ENCODE measurements around the gene CBFA2T3.
"Not testable (repeated sequence)": the region's sequence is repeated elsewhere in the genome, so short reads cannot be mapped to it uniquely, and the experiment has no call there.

Gene CBFA2T3

GRCh38 chr16:88910284-88911135, 66.5 kb downstream of the CBFA2T3 start:
- DNase-seq (ENCODE audit: low spot score): no peak
- FAIRE-seq: no peak

DNA sequence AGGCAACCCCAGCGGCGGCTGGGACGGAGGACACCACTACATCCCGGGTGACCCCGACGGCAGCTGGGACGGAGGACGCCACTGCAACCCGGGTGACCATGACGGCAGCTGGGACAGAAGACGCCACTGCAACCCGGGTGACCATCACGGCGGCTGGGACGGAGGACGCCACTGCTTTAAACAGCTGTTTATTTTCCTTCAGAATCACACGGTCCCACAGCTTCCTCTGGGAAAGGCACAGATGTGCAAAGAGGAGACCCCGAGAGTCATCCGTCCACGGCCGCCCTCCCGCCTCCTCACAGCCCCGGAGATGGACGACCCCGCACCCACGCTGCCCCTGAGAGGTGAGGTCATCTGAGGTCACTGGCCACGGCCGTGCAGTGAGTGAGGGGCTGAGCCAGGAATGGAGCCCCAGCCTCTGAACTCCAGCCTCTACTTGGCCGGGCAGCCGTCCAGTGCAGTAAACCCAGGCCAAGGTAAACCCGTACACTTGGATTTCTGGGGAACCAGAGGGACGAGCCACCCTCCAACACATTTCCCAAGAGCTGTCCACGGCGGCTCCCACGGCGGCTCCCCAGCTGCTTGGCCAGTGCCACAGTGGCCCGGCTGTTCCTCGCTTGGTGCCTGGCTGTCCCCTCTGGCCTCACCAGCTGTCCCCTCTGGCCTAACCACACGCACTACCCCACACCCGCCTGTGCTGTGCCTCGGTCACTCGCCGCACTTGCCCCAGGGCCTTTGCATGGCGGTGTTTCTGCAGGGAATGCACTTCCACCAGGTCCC, 67.4 kb downstream of the CBFA2T3 start:
- DNase-seq (ENCODE audit: low spot score): no peak
- no peak for FAIRE-seq

- no peak for FAIRE-seq
- DNase-seq (ENCODE audit: low spot score): no peak
These were observed 68.7 kb downstream of the CBFA2T3 start for GRCh38 chr16:88908307-88908706.

DNA sequence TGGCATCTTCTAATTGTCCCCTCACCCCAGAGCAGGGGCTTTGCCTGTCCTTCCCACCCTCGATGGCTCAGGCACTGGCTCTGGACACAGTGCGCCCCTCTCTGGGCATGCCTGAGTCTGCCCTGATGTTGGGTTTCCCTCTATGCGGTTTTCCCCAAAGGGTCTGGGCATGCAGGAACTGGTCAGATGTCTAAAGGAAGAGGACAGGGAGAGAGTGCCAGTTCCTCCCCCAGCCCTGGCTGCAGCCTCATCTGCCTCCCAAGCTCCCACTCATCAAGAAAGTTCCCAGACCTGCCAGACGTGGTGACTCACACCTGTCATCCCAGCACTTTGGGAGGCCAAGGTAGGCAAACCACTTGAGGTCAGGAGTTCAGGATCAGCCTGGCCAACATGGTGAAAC, 69.2 kb downstream of the CBFA2T3 start:
- FAIRE-seq (peak; percentile 92), DNase-seq (ENCODE audit: low spot score) (peak; percentile 89)

DNA sequence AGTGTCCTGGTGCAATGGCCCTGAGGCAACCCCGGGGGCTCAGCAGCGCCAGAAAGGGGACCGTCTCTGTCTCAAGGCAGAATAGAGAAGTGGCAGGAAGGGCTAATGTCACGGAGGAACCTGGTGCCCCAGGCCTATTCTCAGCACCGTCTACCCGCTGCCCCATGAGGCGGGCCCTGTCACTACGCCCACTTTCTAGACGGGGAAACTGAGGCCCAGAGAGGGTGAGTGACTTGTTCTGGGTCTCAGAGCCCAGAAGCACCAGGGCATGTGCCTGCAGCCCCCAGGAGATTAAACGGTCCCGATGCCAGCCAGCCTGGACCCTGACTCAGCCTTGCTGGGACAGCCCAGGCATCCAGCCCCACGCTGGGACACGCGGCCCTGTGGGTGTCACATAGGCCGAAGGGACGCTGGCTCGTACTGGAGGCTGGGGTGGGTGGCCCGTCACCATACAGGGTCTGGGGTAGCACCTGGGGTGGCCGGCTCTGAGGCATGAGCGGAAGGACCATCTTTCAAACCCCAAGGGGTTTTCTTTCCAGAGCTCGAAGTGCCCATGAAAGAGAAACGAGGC, 70.4 kb downstream of the CBFA2T3 start:
- DNase-seq (ENCODE audit: low spot score) (no peak), FAIRE-seq (no peak)

DNA sequence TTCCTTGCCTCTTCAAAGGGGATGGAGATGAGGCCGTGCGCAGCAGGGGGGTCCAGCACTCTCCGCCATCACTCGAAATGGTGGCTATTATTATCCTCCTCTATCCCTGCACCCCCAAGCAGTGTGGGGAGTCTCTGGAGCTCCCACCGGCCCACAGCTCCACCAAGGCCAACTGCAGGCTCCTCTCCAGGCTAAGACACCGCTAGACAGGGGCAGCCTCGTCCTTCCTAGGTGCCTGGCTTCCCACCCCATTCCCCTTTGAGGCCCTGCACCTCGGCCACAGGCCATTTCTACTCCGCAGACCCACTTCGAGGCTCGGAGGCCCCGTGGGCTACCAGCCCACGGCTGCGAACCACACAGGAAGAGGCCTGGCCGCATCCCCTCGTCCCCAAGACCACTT, 71.0 kb downstream of the CBFA2T3 start:
- FAIRE-seq: no peak
- DNase-seq (ENCODE audit: low spot score): no peak

DNA sequence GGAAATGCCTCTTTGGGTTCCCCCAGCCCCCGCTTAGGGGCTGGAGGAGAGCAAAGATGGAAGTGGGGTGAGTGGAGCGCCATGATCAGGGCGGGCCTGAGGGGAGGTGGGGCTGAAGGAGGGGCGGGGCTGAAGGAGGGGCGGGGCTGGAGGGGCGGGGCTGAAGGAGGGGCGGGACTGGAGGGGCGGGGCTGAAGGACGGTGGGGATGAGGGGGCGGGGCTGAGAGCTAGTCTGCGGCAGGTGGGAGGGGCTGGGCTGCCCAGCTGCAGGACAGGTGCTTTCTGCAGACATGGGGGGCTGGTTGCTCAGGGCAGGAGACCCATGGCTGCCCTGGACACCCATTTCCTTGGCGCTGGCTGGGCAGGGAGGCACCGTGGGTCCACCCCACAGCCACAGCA, 71.4 kb downstream of the CBFA2T3 start:
- FAIRE-seq (no peak), DNase-seq (ENCODE audit: low spot score) (no peak)

DNA sequence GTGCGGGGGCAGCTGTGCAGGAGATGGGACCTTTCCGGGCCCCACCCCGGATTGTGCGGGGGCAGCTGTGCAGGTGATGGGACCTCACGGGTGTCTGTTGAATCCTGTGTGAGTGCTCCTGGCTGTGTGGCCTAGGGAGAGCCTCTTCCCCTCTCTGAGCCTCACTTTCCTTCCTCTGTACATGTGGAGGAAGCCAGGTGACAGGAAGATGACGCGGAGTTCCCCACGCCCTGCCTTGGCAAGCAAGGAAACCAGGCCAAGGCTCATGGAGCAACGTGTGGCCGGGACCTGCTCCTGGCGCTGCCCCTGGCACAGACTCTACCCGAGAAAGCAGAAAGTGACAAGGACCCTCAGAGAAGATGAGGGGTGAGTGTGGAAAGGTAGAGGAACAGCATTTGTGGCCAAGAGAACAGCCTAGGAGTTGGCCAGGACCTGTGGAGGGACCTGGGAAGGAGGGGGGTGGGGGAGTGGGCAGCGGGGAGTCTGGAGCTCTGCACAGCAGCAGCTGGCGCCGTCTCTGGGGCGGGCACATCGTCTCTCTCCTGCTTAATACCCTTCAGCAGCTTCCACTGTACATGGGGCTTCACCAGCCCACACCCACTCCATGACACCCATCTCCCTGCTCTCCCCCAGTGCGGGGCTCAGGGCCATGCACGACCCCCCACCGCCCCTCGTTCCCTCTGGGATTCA, 72.2 kb downstream of the CBFA2T3 start:
- no peak for FAIRE-seq
- no peak for DNase-seq (ENCODE audit: low spot score)

- FAIRE-seq (no peak), DNase-seq (ENCODE audit: low spot score) (no peak)
These were observed 73.7 kb downstream of the CBFA2T3 start for GRCh38 chr16:88903267-88903666.

DNA sequence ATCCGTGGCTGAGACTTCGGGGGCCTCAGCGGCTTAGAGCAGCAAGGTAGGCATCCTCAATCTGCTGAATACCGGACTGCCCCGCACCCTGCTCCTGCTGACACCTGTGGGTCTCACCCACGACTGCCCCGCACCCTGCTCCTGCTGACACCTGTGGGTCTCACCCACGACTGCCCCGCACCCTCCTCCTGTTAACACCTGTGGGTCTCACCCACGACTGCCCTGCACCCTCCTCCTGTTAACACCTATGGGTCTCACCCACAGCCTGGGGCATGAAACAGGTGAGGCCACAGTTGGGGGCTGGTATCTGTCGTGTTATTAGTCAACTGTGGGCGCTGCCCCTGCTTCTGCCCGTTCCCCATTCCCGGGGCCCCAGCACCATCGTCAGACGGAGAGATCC, 74.3 kb downstream of the CBFA2T3 start:
- DNase-seq (ENCODE audit: low spot score) (no peak), FAIRE-seq (no peak)

GRCh38 chr16:88901718-88902337, 75.2 kb downstream of the CBFA2T3 start:
- DNase-seq (ENCODE audit: low spot score) (no peak), FAIRE-seq (no peak)

GRCh38 chr16:88900662-88901052, 76.3 kb downstream of the CBFA2T3 start:
- FAIRE-seq: no peak
- no peak for DNase-seq (ENCODE audit: low spot score)

DNA sequence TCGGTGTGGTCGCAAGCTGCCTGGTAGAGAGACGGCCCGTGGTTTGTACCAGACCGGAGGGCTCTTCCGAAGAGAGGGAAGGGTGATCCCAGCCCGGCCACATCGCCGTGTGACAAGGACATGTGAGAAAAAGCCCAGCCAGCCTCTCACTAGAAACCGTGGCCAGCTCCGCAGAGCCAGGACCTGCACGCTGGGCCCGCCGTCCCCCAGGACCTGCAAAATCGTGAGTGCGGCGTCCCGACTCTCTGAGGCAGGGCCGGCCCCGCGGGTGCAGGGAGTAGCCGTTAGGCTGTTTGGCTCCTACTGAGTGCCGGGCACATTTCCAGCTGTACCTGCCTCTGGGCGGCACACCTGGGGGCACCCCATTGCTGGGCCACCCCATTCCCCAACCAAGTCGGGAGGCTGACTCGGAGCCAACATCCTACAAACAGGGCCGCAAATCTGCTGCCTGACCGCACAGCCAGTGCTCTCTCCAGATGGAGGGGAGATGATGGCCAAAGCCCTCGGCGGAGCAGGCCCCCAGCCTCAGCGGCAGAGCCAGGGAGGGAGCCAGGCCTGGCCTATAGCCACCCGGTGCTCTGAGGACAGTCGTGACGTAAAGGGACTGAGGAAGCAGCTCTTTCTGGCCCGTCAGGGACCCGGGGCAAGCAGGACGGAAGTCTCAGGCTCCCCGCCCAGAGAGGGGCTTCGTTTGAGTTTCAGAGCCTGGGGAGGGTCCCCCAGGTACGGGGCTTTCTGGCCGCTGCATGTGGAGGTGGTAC, 76.9 kb downstream of the CBFA2T3 start:
- FAIRE-seq: no peak
- DNase-seq (ENCODE audit: low spot score): no peak

DNA sequence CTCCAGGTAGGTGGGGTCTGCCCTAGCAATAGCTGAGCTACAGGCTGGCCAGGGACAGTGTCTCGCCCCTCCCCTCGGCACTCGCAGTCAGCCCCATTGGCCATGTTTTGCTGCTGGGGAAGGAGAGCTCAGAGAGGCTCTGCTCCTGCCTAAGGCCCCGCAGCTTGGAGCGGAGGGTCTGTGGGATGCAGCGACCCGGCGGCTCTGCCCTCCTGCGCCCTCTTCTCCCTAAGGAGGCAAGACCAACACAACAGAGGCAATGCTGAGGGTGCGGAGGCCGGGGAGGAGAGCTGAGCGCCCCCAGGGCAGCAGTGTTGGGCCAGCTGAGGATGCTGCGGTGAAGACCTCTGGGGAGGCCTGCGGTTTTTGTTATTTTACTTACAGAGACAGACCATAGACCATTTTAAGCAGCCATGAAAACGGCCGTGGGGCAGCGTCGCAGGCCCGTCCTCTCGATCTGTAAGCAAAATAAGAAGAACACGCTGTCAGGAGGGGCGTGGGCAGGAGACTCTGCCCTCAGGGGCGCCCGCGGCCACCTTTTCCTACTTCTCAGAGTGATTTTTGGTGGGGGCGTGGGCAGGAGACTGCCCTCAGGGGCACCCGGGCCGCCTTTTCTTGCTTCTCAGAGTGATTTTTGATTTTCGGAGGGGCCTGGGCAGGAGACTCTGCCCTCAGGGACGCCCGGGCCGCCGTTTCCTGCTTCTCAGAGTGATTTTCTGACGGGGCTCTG, 79.1 kb downstream of the CBFA2T3 start:
- DNase-seq (ENCODE audit: low spot score): no peak
- no peak for FAIRE-seq

GRCh38 chr16:88896238-88897070, 80.6 kb downstream of the CBFA2T3 start:
- DNase-seq (ENCODE audit: low spot score) (no peak), FAIRE-seq (no peak)

- FAIRE-seq: no peak
- DNase-seq (ENCODE audit: low spot score): no peak
These were observed 81.7 kb downstream of the CBFA2T3 start for GRCh38 chr16:88895335-88895734.

DNA sequence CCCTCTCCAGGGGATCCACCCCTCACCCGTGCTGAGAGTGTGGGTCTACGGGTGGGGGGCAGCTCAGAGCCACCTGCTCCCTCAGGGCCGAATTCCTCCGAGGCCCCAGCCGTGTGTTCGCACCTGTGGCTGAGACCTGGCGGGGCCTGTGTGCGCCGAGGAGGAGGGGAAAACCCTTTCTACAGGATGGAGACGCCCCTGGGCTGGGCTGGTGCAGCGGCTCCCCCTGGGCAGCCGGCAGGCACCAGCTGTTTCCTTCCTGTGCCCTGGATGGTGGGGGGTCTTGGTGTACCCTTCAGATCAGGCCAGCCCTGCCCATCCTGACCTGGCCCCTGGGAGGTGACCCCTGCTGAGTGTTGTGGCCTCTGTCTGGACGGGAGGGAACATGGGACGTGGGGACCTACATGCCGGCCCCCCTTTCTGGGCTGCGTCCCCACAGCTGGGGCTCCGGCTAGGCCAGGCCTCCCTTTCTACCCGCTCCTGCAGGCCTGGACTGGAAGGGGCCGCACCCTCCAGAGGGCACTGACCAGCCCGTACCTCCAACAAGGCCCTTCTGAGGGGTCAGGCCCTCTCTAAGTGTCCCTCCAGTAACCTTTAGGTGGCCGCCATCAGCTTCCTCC, 82.2 kb downstream of the CBFA2T3 start:
- FAIRE-seq (no peak), DNase-seq (ENCODE audit: low spot score) (no peak)

DNA sequence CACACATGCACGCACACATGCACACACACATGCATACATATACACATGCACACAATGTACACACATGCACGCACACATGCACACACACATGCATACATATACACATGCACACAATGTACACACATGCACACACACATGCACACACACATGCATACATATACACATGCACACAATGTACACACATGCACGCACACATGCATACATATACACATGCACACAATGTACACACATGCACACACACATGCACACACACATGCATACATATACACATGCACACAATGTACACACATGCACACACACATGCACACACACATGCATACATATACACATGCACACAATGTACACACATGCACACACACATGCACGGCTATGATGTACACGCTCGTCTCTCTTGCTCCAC, 82.7 kb downstream of the CBFA2T3 start:
- FAIRE-seq; DNase-seq (ENCODE audit: low spot score): not testable (repeated sequence)

All from RCC 7860 (cell line).